VCaP (cell line): ENCODE measurements around the gene ENOX2.

ENCODE experiments used
- H3K27ac ChIP-seq: fragments of 450-650 bp; 2 replicates; pipeline ENCODE4 v1.5.1; 2017
- TF ChIP-seq, protein P1 (sequence below): fragments of 450-650 bp; conservative IDR thresholded peaks from 2 replicates; pipeline ENCODE4 v1.5.1; 2017; ENCODE audit warnings: mild to moderate bottlenecking, moderate library complexity

ENOX2 gene

DNA sequence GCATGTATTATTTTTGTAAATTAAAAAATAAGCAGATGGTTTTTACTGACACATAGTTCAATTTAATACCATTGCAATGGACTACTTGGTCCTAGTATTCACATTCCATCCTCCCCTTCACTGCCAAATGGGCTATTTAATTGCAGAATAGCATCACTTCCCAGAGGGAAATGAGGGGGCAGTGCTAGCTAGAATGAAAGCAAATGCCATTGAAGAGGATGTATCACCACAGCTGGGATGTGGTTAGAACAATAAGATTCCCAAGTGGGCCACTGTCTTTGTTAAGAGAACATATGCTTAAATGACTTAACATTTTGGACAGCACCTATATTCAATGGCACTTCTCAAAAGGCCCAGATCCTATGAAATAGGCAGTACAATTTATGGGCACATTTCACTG lies 276.5 kb downstream of the ENOX2 start:
- H3K27ac ChIP-seq, result no peak overlapping the region
- TF ChIP-seq, protein P1, sequence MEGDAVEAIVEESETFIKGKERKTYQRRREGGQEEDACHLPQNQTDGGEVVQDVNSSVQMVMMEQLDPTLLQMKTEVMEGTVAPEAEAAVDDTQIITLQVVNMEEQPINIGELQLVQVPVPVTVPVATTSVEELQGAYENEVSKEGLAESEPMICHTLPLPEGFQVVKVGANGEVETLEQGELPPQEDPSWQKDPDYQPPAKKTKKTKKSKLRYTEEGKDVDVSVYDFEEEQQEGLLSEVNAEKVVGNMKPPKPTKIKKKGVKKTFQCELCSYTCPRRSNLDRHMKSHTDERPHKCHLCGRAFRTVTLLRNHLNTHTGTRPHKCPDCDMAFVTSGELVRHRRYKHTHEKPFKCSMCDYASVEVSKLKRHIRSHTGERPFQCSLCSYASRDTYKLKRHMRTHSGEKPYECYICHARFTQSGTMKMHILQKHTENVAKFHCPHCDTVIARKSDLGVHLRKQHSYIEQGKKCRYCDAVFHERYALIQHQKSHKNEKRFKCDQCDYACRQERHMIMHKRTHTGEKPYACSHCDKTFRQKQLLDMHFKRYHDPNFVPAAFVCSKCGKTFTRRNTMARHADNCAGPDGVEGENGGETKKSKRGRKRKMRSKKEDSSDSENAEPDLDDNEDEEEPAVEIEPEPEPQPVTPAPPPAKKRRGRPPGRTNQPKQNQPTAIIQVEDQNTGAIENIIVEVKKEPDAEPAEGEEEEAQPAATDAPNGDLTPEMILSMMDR, result no peak

DNA sequence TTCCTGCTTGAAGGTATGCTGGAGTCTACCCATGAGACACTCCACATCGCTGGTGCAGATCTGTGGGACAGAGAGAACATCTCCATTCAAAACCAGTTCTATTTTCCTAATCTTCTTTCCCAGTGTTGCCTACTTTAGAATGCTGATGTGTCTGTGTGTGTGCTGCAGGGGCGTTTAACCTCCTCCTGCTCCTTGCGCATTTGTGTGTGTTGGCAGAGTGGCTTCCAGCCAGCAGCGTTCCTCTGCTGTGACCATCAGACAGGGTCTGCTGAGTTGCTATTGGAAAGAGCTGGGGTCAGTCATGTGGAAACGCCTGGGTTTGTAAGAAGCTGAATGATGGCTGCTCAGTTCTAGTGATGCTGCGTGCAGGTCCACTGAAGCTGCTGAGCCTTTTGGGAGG lies 277.6 kb downstream of the ENOX2 start:
- TF ChIP-seq, protein P1, result no peak
- H3K27ac ChIP-seq, result no peak overlapping the region

DNA sequence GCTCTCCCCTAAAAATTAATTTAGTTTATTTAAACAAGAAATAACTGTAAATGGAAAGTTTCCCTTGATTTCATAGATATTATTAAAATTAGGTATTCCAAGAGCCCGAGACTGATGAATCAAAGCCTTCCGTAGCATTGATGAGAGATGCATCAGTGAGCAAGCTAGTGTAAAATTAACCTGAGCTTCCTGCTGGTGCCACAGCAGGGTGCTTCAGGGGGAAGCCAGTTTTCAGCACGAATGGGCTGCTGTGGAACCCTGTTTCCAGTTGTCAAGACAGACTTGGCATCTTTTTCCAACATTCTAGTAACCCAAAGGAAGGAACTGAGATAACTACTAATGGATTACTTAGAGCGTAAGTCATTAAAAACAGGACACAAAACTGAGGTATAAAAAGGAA lies 279.5 kb downstream of the ENOX2 start:
- TF ChIP-seq, protein P1, result no peak
- no peak overlapping the region for H3K27ac ChIP-seq

DNA sequence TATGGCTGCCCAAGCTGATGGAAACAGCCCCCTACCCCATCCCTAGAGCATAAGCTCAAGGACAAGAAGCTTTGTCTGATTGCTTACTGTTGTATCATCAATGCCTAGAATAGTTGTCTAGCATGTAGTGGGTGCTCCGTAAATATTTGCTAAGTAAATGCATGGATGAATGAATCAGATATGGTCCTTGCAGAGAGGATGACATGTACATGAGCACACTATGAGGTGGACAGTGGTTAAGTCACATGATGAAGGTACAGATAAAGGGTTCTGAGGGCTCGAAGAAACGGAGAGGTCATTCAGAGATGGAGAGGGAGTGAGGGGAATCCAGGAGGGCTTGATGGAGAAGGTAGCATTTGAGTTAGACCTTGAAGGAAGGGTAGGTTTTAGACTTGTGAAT lies 287.1 kb downstream of the ENOX2 start:
- H3K27ac ChIP-seq, result no peak overlapping the region
- TF ChIP-seq, protein P1, result no peak

DNA sequence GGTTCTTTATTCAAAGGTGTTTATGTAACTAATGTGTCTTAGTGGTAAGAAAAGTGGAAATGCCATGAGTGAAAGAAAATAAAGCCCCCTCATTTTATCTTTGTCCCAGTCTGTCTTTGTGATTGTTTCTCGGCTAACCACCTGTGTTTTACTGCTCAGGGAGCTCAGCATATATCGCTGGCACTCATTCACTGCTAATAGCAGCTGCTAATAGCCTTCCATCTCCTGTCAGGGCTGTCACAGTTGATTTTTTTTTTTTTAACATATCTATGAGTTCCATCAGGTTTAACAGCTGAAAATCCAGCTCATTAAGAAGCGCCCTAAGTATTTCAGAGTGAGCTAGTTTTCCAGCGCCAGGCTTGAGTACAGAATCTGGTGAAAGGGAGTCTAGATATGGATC lies 295.6 kb downstream of the ENOX2 start:
- TF ChIP-seq, protein P1, result no peak
- H3K27ac ChIP-seq, result no peak overlapping the region

DNA sequence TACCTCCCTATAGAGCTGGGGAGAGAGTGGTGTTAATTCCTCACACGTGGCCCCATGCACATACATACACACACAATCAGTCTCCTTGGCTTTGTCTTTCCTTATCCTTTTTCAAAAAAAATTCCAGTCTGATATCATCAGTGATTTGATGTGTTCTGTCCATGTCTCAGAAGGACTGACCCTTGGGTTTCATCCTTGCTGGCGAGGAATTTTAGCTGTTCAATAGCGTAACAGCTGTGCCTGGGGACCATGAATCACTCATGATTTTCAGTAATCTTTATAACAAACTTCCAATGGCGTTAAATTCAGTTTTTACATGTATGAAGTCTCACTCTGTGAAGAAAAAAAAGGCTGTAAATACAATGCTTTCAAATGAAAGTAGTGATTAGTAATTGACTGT lies 296.6 kb downstream of the ENOX2 start:
- H3K27ac ChIP-seq, result no peak overlapping the region
- TF ChIP-seq, protein P1, result no peak

DNA sequence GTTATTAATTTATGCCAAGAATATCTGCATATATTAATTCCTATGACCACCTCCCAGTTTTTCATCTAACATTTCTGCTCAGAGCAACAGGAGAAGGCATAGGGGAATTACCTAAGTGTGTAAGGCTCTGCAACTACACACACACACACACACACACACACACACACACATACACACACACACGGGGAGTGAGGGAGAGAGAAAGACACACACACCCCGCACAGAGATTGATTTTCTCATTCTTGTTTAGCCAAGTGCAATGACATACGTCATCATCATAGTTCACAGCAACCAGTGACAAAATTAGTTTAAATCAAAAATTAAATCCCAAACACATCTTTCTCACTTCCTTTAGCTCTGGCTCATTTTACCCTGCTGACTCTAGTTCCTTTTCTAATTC lies 298.1 kb downstream of the ENOX2 start:
- TF ChIP-seq, protein P1, result no peak
- no peak overlapping the region for H3K27ac ChIP-seq

DNA sequence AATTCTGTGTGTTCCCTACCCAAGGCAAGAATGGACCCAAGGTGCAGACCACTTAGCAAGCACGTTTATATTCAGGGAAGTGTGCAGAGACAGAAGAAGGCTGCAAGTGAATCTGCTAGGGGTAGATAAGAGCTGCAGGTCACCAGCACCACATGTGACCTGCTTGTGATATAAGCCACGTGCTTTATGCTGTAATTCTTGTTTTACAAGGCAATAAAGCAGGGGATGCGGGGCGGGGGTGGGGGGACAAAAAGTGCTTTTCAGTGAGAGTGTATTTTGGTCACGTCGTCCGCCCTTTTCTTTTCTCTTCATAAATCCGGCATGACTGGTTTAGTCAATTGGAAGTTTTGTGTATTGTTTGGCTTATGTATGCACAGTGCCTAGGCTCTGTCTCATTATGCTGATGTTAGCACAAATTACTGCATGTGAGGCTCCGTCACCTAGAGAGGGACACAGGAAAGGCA lies 308.5 kb downstream of the ENOX2 start:
- peak overlapping the region; percentile 67 for H3K27ac ChIP-seq
- TF ChIP-seq, protein P1, result no peak
